DOHH2 (cell line): Measurements from ENCODE around the gene ANKRD65.

ENCODE experiments used
- CTCF ChIP-seq: fragments of 200-600 bp; sonication (generic); IDR thresholded peaks from one replicate; pipeline ENCODE4 v1.5.1; 2014; ENCODE audit warnings: antibody characterized with exemption, mild to moderate bottlenecking, low read depth, low read length; ENCODE audit not compliant: poor library complexity, severe bottlenecking
- EZH2phosphoT487 ChIP-seq: fragments of 200-600 bp; sonication (generic); IDR thresholded peaks from 2 replicates; pipeline ENCODE4 v1.6.1; 2017; ENCODE audit warnings: borderline replicate concordance, mild to moderate bottlenecking, antibody characterized with exemption, low read length, moderate library complexity, mixed read lengths

GRCh38 chr1:1411626-1412025 is 9.4 kb downstream of the ANKRD65 start:
- TF ChIP-seq CTCF (no peak), EZH2phosphoT487 (no peak)
